Amygdala (tissue), 56 donors: ENCODE measurements around the gene COL5A1.
"Not testable (repeated sequence)": the region's sequence is repeated elsewhere in the genome, so short reads cannot be mapped to it uniquely, and the experiment has no call there.

Experiments used
- DNase-seq, 56 donors: peaks; one replicate each; lab custom pipeline; 2025; lab: John Stamatoyannopoulos, UW

COL5A1 gene

GRCh38 chr9:134843740-134844139, 202.1 kb downstream of the COL5A1 start:
- no peak for DNase-seq

- DNase-seq: no peak
Observed at GRCh38 chr9:134844821-134845220, 203.2 kb downstream of the COL5A1 start.

GRCh38 chr9:134846187-134846586, 204.6 kb downstream of the COL5A1 start:
- DNase-seq: no peak

GRCh38 chr9:134846699-134847098, 205.1 kb downstream of the COL5A1 start:
- DNase-seq: no peak

- DNase-seq: no peak
Observed at GRCh38 chr9:134847138-134847537, 205.5 kb downstream of the COL5A1 start.

GRCh38 chr9:134847752-134848432, 206.3 kb downstream of the COL5A1 start:
- DNase-seq: no peak

- no peak for DNase-seq
Observed at GRCh38 chr9:134848504-134848903, 206.9 kb downstream of the COL5A1 start.

GRCh38 chr9:134850611-134851010, 209.0 kb downstream of the COL5A1 start:
- DNase-seq: no peak

GRCh38 chr9:134851020-134851419, 209.4 kb downstream of the COL5A1 start:
- DNase-seq: no peak

- no peak for DNase-seq
Observed at GRCh38 chr9:134852906-134853654, 211.5 kb downstream of the COL5A1 start.

GRCh38 chr9:134853893-134854292, 212.3 kb downstream of the COL5A1 start:
- DNase-seq: no peak

- DNase-seq: no peak
Observed at GRCh38 chr9:134854541-134854981, 213.0 kb downstream of the COL5A1 start.

- DNase-seq: no peak
Observed at GRCh38 chr9:134855231-134855899, 213.8 kb downstream of the COL5A1 start.

GRCh38 chr9:134855900-134856377, 214.3 kb downstream of the COL5A1 start:
- DNase-seq: no peak

- DNase-seq: not testable (repeated sequence)
Observed at GRCh38 chr9:134857451-134857850, 215.8 kb downstream of the COL5A1 start.

GRCh38 chr9:134858051-134858841, 216.6 kb downstream of the COL5A1 start:
- DNase-seq: no peak

- DNase-seq: no peak
Observed at GRCh38 chr9:134860510-134860909, 218.9 kb downstream of the COL5A1 start.

GRCh38 chr9:134861595-134862334, 220.2 kb downstream of the COL5A1 start:
- no peak for DNase-seq

GRCh38 chr9:134863306-134863902, 221.8 kb downstream of the COL5A1 start:
- DNase-seq: peak in 1 of 56 donors; percentile 6
